MCF 10A (cell line): ENCODE results near the gene RAD51. TPM values are rescaled to one million over a fixed set of nuclear protein-coding genes. Genes with fewer than 3 reads are reported as not detected.

Experiments used
- BruUV-seq: library from RNA; stranded (reverse); fragments of 400-500 nt; replicated peaks from 2 replicates; lab custom pipeline; 2021; lab: Mats Ljungman, UMichigan
- CTCF ChIA-PET: fragments of 300-600 bp; sonication (Branson Sonifier 250); formaldehyde crosslinking; extraction: SDS; loops from one replicate; lab custom pipeline; 2021; ENCODE audit warnings: antibody characterized with exemption, inconsistent platforms; lab: Yijun Ruan, JAX
- POLR2A ChIA-PET: fragments of 300-600, 350-650 bp; sonication (Branson Sonifier 250); formaldehyde crosslinking; extraction: SDS; loops from one replicate; lab custom pipeline; 2020; ENCODE audit warnings: antibody characterized with exemption, inconsistent platforms; lab: Yijun Ruan, JAX
- DNase-seq: peaks from one replicate; pipeline ENCODE4 v3.0.0-alpha.2; 2018; ENCODE audit not compliant: unreplicated experiment
- H3K27ac Mint-ChIP-seq: one replicate; pipeline ENCODE4 v1.8.0; 2022; ENCODE audit warnings: mild to moderate bottlenecking, low read depth, mixed read lengths; ENCODE audit not compliant: unreplicated experiment
- H3K27me3 Mint-ChIP-seq: one replicate; pipeline ENCODE4 v1.8.0; 2022; ENCODE audit warnings: mixed read lengths; ENCODE audit not compliant: insufficient read depth, unreplicated experiment
- H3K36me3 Mint-ChIP-seq: one replicate; pipeline ENCODE4 v1.8.0; 2022; ENCODE audit warnings: mild to moderate bottlenecking, moderate library complexity, mixed read lengths; ENCODE audit not compliant: insufficient read depth, unreplicated experiment
- H3K4me1 Mint-ChIP-seq: one replicate; pipeline ENCODE4 v1.8.0; 2022; ENCODE audit warnings: mixed read lengths; ENCODE audit not compliant: insufficient read depth, unreplicated experiment
- H3K4me3 Mint-ChIP-seq: one replicate; pipeline ENCODE4 v1.8.0; 2022; ENCODE audit warnings: mild to moderate bottlenecking, moderate library complexity, mixed read lengths; ENCODE audit not compliant: unreplicated experiment
- H3K9me3 Mint-ChIP-seq: one replicate; pipeline ENCODE4 v1.8.0; 2022; ENCODE audit warnings: mixed read lengths; ENCODE audit not compliant: unreplicated experiment
- CTCF ChIP-seq: fragments of 200-600 bp; IDR thresholded peaks from one replicate; pipeline ENCODE4 v1.8.0; 2022; ENCODE audit warnings: antibody characterized with exemption, mild to moderate bottlenecking; ENCODE audit not compliant: unreplicated experiment
- intact Hi-C: fragments of 100-400 bp; cut with micrococcal nuclease; formaldehyde crosslinking; loops from 2 replicates; pipeline ENCODE4 v1.14.1; 2022
- total RNA-seq: library from RNA; stranded (reverse); gene quantifications from 2 replicates; pipeline ENCODE4 v1.2.3, GENCODE V29; 2022

RAD51 gene
- total RNA-seq, 1 experiment from 2014 or later: 7.1 TPM

GRCh38 chr15:40731034-40731433 is 36.1 kb downstream of the RAD51 start:
- no peaks in the 10 kb centered on the region for H3K9me3 Mint-ChIP-seq
- H3K36me3 Mint-ChIP-seq: peaks cover 41% of the 10 kb centered on the region
- no peak for DNase-seq
- intact Hi-C loops: no loop called here
- CTCF ChIA-PET: interaction anchor here (1.3 to 1.9 kb wide), 2 partner anchors 8 to 16 kb away, joined by 3 to 5 read pairs; no protein-coding TSS in a partner anchor
- no TSS peak for BruUV-seq
- no peak for TF ChIP-seq CTCF
- no peak overlapping the region for H3K4me3 Mint-ChIP-seq
- H3K27ac Mint-ChIP-seq: no peak overlapping the region
- no peaks in the 10 kb centered on the region for H3K27me3 Mint-ChIP-seq
- no peaks in the 10 kb centered on the region for H3K4me1 Mint-ChIP-seq
- POLR2A ChIA-PET: interaction anchor here (0.6 to 1.4 kb wide), 3 partner anchors 8 to 14 kb away, joined by 3 to 6 read pairs (median 3); no protein-coding TSS in a partner anchor

- H3K4me3 Mint-ChIP-seq: no peak overlapping the region
- peaks cover 82% of the 10 kb centered on the region for H3K36me3 Mint-ChIP-seq
- H3K4me1 Mint-ChIP-seq: no peaks in the 10 kb centered on the region
- intact Hi-C loops: no loop called here
- H3K27ac Mint-ChIP-seq: no peak overlapping the region
- ChIA-PET CTCF (interaction anchor here (0.8 kb wide), 1 partner anchor 1984 kb away, joined by 3 read pairs; no protein-coding TSS in a partner anchor), POLR2A (interaction anchor here (0.7 kb wide), 1 partner anchor 232 kb away, joined by 4 read pairs; no protein-coding TSS in a partner anchor)
- no peaks in the 10 kb centered on the region for H3K27me3 Mint-ChIP-seq
- BruUV-seq: no TSS peak
- DNase-seq: no peak
- no peak for TF ChIP-seq CTCF
- no peaks in the 10 kb centered on the region for H3K9me3 Mint-ChIP-seq
Observed at GRCh38 chr15:40736575-40736974, 41.6 kb downstream of the RAD51 start.

GRCh38 chr15:40737048-40737447 is 42.1 kb downstream of the RAD51 start:
- no peaks in the 10 kb centered on the region for H3K4me1 Mint-ChIP-seq
- intact Hi-C loops: no loop called here
- POLR2A ChIA-PET: no interaction called here
- no peaks in the 10 kb centered on the region for H3K27me3 Mint-ChIP-seq
- H3K27ac Mint-ChIP-seq: no peak overlapping the region
- no TSS peak for BruUV-seq
- CTCF ChIA-PET: interaction anchor here (0.8 to 1.0 kb wide), 3 partner anchors 9 to 1984 kb away, joined by 3 to 4 read pairs (median 3); partner anchors contain the start of gene RAD51
- TF ChIP-seq CTCF: no peak
- peaks cover 82% of the 10 kb centered on the region for H3K36me3 Mint-ChIP-seq
- no peak overlapping the region for H3K4me3 Mint-ChIP-seq
- H3K9me3 Mint-ChIP-seq: no peaks in the 10 kb centered on the region
- no peak for DNase-seq

GRCh38 chr15:40739047-40739446 is 44.1 kb downstream of the RAD51 start:
- no peak for DNase-seq
- peaks cover 96% of the 10 kb centered on the region for H3K36me3 Mint-ChIP-seq
- ChIA-PET POLR2A (interaction anchor here (0.7 to 2.0 kb wide), 3 partner anchors 8 to 44 kb away, joined by 3 to 7 read pairs (median 5); partner anchors contain the start of gene RAD51), CTCF (interaction anchor here (0.7 to 1.4 kb wide), 3 partner anchors 8 to 164 kb away, joined by 3 to 7 read pairs (median 4); no protein-coding TSS in a partner anchor)
- no peaks in the 10 kb centered on the region for H3K27me3 Mint-ChIP-seq
- BruUV-seq: no TSS peak
- TF ChIP-seq CTCF: no peak
- no peak overlapping the region for H3K4me3 Mint-ChIP-seq
- intact Hi-C loops: no loop called here
- no peaks in the 10 kb centered on the region for H3K9me3 Mint-ChIP-seq
- peaks cover 3% of the 10 kb centered on the region for H3K4me1 Mint-ChIP-seq
- no peak overlapping the region for H3K27ac Mint-ChIP-seq
